Muscle layer of duodenum (tissue), 2 donors: ENCODE results near the gene CEMIP2.
"Not testable (repeated sequence)": the region's sequence is repeated elsewhere in the genome, so short reads cannot be mapped to it uniquely, and the experiment has no call there.

Experiments used
- H3K27ac ChIP-seq: one replicate; pipeline ENCODE4 v1.7.0; 2013; ENCODE audit warnings: mild to moderate bottlenecking, low read length
- H3K27me3 ChIP-seq: one replicate; pipeline ENCODE4 v1.7.0; 2013; ENCODE audit warnings: low read depth, mild to moderate bottlenecking, control low read depth, low read length
- H3K36me3 ChIP-seq, 2 donors: one replicate each; pipeline ENCODE4 v1.7.0; 2013; ENCODE audit warnings: low read length in 2 of 2, control low read depth in 1 of 2, mild to moderate bottlenecking in 1 of 2; ENCODE audit not compliant: insufficient read depth in 2 of 2, control insufficient read depth in 1 of 2
- H3K4me1 ChIP-seq, 2 donors: one replicate each; pipeline ENCODE4 v1.7.0; 2013; ENCODE audit warnings: low read length in 2 of 2, mild to moderate bottlenecking in 2 of 2, control low read depth in 1 of 2, moderate library complexity in 1 of 2; ENCODE audit not compliant: insufficient read depth in 2 of 2, control insufficient read depth in 1 of 2
- H3K4me3 ChIP-seq, 2 donors: one replicate each; pipeline ENCODE4 v1.7.0; 2013; ENCODE audit warnings: low read length in 2 of 2, low read depth in 1 of 2, mild to moderate bottlenecking in 1 of 2
- H3K9me3 ChIP-seq, 2 donors: one replicate each; pipeline ENCODE4 v1.7.0; 2013; ENCODE audit warnings: low read length in 2 of 2, control low read depth in 1 of 2, mild to moderate bottlenecking in 1 of 2; ENCODE audit not compliant: control insufficient read depth in 1 of 2
- donor health status: healthy.

CEMIP2 gene

GRCh38 chr9:71768388-71769174 lies at the start of gene CEMIP2:
TSS of gene CEMIP2 (minus strand) at chr9:71768513. CDS start at chr9:71750373, 18,140 bp downstream.
- Histone ChIP-seq H3K4me3 (peak within 1 kb of the TSS; percentile 84 to 87), H3K27ac (peak within 1 kb of the TSS; percentile 90), H3K36me3 (no peaks in the 10 kb centered on the region), H3K9me3 (no peaks in the 10 kb centered on the region), H3K27me3 (no peaks in the 10 kb centered on the region), H3K4me1 (peaks cover 8 to 19% of the 10 kb centered on the region in 2 donors)

GRCh38 chr9:71816916-71817451 lies 48.7 kb upstream of the CEMIP2 start:
- H3K27ac ChIP-seq = no peak overlapping the region
- no peak overlapping the region for H3K4me3 ChIP-seq
- H3K4me1 ChIP-seq = no peaks in the 10 kb centered on the region
- H3K9me3 ChIP-seq = no peaks in the 10 kb centered on the region
- H3K27me3 ChIP-seq = no peaks in the 10 kb centered on the region
- no peaks in the 10 kb centered on the region for H3K36me3 ChIP-seq

- no peak overlapping the region for H3K4me3 ChIP-seq
- H3K27ac ChIP-seq = no peak overlapping the region
- no peaks in the 10 kb centered on the region for H3K36me3 ChIP-seq
- no peaks in the 10 kb centered on the region for H3K4me1 ChIP-seq
- H3K27me3 ChIP-seq = no peaks in the 10 kb centered on the region
- H3K9me3 ChIP-seq = no peaks in the 10 kb centered on the region
Measured at GRCh38 chr9:71814815-71815214, 46.5 kb upstream of the CEMIP2 start.

- no peak overlapping the region for H3K4me3 ChIP-seq
- H3K27ac ChIP-seq = no peak overlapping the region
- no peaks in the 10 kb centered on the region for H3K9me3 ChIP-seq
- H3K27me3 ChIP-seq = no peaks in the 10 kb centered on the region
- H3K36me3 ChIP-seq = no peaks in the 10 kb centered on the region
- no peaks in the 10 kb centered on the region for H3K4me1 ChIP-seq
Measured at GRCh38 chr9:71814226-71814625, 45.9 kb upstream of the CEMIP2 start.

GRCh38 chr9:71812385-71812784 lies 44.1 kb upstream of the CEMIP2 start:
- Histone ChIP-seq H3K9me3 (no peaks in the 10 kb centered on the region), H3K27me3 (no peaks in the 10 kb centered on the region), H3K36me3 (no peaks in the 10 kb centered on the region), H3K4me3 (no peak overlapping the region), H3K27ac (no peak overlapping the region), H3K4me1 (no peaks in the 10 kb centered on the region)

- Histone ChIP-seq H3K9me3 (no peaks in the 10 kb centered on the region), H3K27me3 (no peaks in the 10 kb centered on the region), H3K27ac (no peak overlapping the region), H3K4me3 (no peak overlapping the region), H3K4me1 (no peaks in the 10 kb centered on the region), H3K36me3 (no peaks in the 10 kb centered on the region)
Measured at GRCh38 chr9:71808068-71808467, 39.8 kb upstream of the CEMIP2 start.

- Histone ChIP-seq H3K4me3 (no peak overlapping the region), H3K36me3 (no peaks in the 10 kb centered on the region), H3K27me3 (no peaks in the 10 kb centered on the region), H3K9me3 (no peaks in the 10 kb centered on the region), H3K4me1 (no peaks in the 10 kb centered on the region), H3K27ac (no peak overlapping the region)
Measured at GRCh38 chr9:71806901-71807307, 38.6 kb upstream of the CEMIP2 start.

GRCh38 chr9:71805096-71805495 lies 36.8 kb upstream of the CEMIP2 start:
- H3K4me3 ChIP-seq, H3K9me3 ChIP-seq, H3K27me3 ChIP-seq, H3K4me1 ChIP-seq, H3K36me3 ChIP-seq, H3K27ac ChIP-seq: not testable (repeated sequence)

GRCh38 chr9:71801826-71802225 lies 33.5 kb upstream of the CEMIP2 start:
- Histone ChIP-seq H3K27ac (no peak overlapping the region), H3K4me3 (no peak overlapping the region), H3K27me3 (no peaks in the 10 kb centered on the region), H3K9me3 (no peaks in the 10 kb centered on the region), H3K36me3 (no peaks in the 10 kb centered on the region), H3K4me1 (no peaks in the 10 kb centered on the region)

GRCh38 chr9:71797266-71797665 lies 29.0 kb upstream of the CEMIP2 start:
- H3K27me3 ChIP-seq = no peaks in the 10 kb centered on the region
- no peaks in the 10 kb centered on the region for H3K4me1 ChIP-seq
- H3K9me3 ChIP-seq = no peaks in the 10 kb centered on the region
- no peak overlapping the region for H3K4me3 ChIP-seq
- H3K27ac ChIP-seq = no peak overlapping the region
- H3K36me3 ChIP-seq = no peaks in the 10 kb centered on the region

- no peaks in the 10 kb centered on the region for H3K4me1 ChIP-seq
- no peaks in the 10 kb centered on the region for H3K9me3 ChIP-seq
- no peak overlapping the region for H3K27ac ChIP-seq
- H3K27me3 ChIP-seq = no peaks in the 10 kb centered on the region
- H3K36me3 ChIP-seq = no peaks in the 10 kb centered on the region
- H3K4me3 ChIP-seq = no peak overlapping the region
Measured at GRCh38 chr9:71796100-71796767, 27.9 kb upstream of the CEMIP2 start.
